Measurements from ENCODE around the gene RGS11.

RGS11 gene

DNA sequence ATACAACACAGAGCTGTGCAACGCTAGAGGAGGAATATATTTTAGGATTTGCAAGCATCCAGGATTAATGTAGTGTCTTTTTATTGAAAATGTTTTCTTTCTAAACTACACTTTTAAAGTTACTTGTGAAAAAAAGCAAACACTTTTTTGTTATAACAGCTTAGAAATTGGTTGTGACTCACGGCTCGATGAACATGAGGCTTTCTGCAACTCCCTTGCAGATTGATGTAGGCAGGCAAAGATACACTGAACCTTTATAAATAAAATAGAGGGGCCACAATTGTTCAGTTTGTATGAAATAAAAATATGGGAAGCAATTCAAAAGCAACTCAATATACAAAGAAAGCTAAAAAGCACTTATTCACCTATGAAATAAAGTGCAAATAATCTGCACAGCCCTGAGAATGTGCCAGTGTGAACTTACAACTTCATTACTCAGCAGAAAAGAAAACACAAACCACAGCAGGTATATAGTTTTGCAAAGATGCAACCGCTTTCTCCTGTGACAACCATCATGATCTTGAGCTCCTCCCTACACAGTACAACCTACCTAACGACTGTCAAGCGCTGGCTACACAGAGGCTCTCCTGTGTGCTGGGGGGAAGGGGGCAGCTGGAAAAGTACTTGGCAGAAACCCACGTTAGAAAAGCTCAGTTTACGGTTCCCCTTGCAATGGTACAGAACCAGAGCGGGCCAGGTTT lies 47.4 kb downstream of the RGS11 start:
- FAIRE-seq = no peak

DNA sequence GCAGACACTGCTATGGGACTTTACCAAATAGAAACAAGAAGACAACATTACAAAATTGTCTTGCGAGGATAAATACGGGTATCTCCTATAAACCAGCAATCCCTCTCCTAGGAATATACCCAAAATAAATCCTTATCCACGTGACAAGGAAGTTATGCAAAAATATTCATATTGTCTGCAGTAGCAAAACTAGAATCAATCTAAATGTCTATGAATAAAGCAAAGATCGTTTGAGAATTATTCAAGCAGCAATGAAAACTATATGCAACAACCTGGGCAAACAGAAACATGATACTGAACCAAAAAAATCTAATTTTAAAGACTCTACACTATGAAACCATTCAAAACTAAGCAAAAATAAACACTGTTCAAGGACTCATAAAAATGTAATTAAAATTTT lies 55.7 kb downstream of the RGS11 start:
- FAIRE-seq = no peak
